Fibroblast of lung (primary cell): ENCODE data around the gene TPSD1.

Experiments
- CTCF ChIP-seq, 2 donors: IDR thresholded peaks in 1 of 2; conservative IDR thresholded peaks in 1 of 2; 1 replicate in 1 of 2; 2 replicates in 1 of 2; pipeline ENCODE4 v1.5.1; 2011 to 2012; ENCODE audit warnings: low read length in 2 of 2, control low read depth in 1 of 2, inconsistent platforms in 1 of 2, low read depth in 1 of 2, mild to moderate bottlenecking in 1 of 2
- EZH2 ChIP-seq: IDR thresholded peaks from 2 replicates; pipeline ENCODE4 v1.5.1; 2012; ENCODE audit warnings: low read length, control low read depth, mild to moderate bottlenecking; ENCODE audit errors: missing control alignments

GRCh38 chr16:1300664-1301476, 45.0 kb downstream of the TPSD1 start:
- TF ChIP-seq CTCF (conservative IDR thresholded peaks at IDR 0.05 in 1 of 2, IDR thresholded peaks at IDR 0.05 in 1 of 2; ENCODE audit: low read depth in 1 of 2, low read length in 2 of 2) (peak; percentile 66 to 75), EZH2 (no peak)
